ENCODE measurements around the gene C6orf89.

C6orf89 gene

GRCh38 chr6:36968266-36968977 is 82.7 kb downstream of the C6orf89 start:
- DNase-seq (ENCODE audit: low spot score), result peak; percentile 82

- no peak for DNase-seq (ENCODE audit: low spot score)
Observed at GRCh38 chr6:36969240-36969691, 83.5 kb downstream of the C6orf89 start.

GRCh38 chr6:36969988-36970891 is 84.5 kb downstream of the C6orf89 start:
- DNase-seq (ENCODE audit: low spot score), result no peak

GRCh38 chr6:36970892-36971842 is 85.4 kb downstream of the C6orf89 start:
- DNase-seq (ENCODE audit: low spot score), result no peak

GRCh38 chr6:36971921-36972673 is 86.3 kb downstream of the C6orf89 start:
- DNase-seq (ENCODE audit: low spot score), result no peak

GRCh38 chr6:36973190-36973589 is 87.4 kb downstream of the C6orf89 start:
- DNase-seq (ENCODE audit: low spot score), result no peak

GRCh38 chr6:36973647-36974046 is 87.9 kb downstream of the C6orf89 start:
- no peak for DNase-seq (ENCODE audit: low spot score)

GRCh38 chr6:36975231-36976006 is 89.7 kb downstream of the C6orf89 start:
- no peak for DNase-seq (ENCODE audit: low spot score)

- peak; percentile 75 for DNase-seq (ENCODE audit: low spot score)
Observed at GRCh38 chr6:36976007-36976264, 90.2 kb downstream of the C6orf89 start.

GRCh38 chr6:36976509-36976908 is 90.8 kb downstream of the C6orf89 start:
- DNase-seq (ENCODE audit: low spot score), result no peak

GRCh38 chr6:36976931-36977330 is 91.2 kb downstream of the C6orf89 start:
- DNase-seq (ENCODE audit: low spot score), result no peak

GRCh38 chr6:36977470-36977941 is 91.8 kb downstream of the C6orf89 start:
- DNase-seq (ENCODE audit: low spot score), result no peak

All from hematopoietic multipotent progenitor cell treated with erythropoietin and hydrocortisone succinate and interleukin-3 and kit ligand, for 17 days (in vitro differentiated cells).